ENCODE measurements around the gene KLF5.

GRCh38 chr13:73101351-73102007 is 42.7 kb downstream of the KLF5 start:
- no peak for TF ChIP-seq CTCF (IDR thresholded peaks at IDR 0.05)
- TF ChIP-seq ZFX (IDR thresholded peaks at IDR 0.05; ENCODE audit: borderline replicate concordance): no peak

Measured in 22Rv1 (cell line).